ENCODE measurements around the gene RHOT2. TPM values are rescaled to one million over a fixed set of nuclear protein-coding genes. Genes with fewer than 3 reads are reported as not detected.

The RHOT2 gene
- total and polyA plus RNA-seq, 9 donors: 31.6 to 88.7 (median 66.4) TPM

DNA sequence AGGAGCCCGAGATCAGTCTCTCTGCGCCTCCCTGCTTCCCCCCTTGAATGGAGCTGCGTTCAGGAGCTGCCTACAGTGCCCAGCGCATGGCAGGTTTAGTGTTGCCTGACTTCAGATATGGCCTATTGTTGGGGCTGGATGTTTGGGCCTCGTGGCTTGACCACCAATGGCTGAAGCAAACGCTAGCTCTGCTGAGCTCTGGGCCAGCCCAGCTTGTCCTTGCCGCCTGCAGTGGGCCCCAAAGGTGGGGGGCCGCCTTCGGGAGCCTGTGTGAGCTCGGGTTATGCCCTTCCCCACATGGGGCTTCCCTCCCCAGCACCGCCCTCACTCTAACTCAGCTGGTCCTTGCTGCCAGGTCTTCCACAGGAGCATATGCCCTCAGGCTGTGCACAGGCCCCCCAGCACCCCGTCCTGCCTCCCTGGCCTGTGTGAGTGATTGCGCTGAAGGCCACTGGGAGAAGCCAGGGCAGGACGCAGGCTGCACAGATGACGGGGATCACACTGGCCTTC is 29.8 kb upstream of the RHOT2 start:
- Histone ChIP-seq H3K4me1 (ENCODE audit: control insufficient read depth, insufficient read depth, low read length) (peaks cover 37% of the 10 kb centered on the region), H3K27me3 (ENCODE audit: control insufficient read depth, insufficient read depth, low read length) (peaks cover 8% of the 10 kb centered on the region), H3K9me3 (replicated peaks; ENCODE audit: control insufficient read depth, low read depth, low read length) (no peaks in the 10 kb centered on the region), H3K4me3 (ENCODE audit: low read length) (no peak overlapping the region), H3K36me3 (ENCODE audit: control insufficient read depth, insufficient read depth, low read length) (peaks cover 13% of the 10 kb centered on the region), H3K27ac (ENCODE audit: low read length) (no peak overlapping the region)
- 59% methylated on average over 9 of the region's 15 CpGs for WGBS (ENCODE audit: insufficient coverage)
- no peak for DNase-seq

GRCh38 chr16:638836-639235 is 29.1 kb upstream of the RHOT2 start:
- no peaks in the 10 kb centered on the region for H3K9me3 ChIP-seq (replicated peaks; ENCODE audit: control insufficient read depth, low read depth, low read length)
- peaks cover 37% of the 10 kb centered on the region for H3K4me1 ChIP-seq (ENCODE audit: control insufficient read depth, insufficient read depth, low read length)
- H3K27ac ChIP-seq (ENCODE audit: low read length): no peak overlapping the region
- H3K36me3 ChIP-seq (ENCODE audit: control insufficient read depth, insufficient read depth, low read length): peaks cover 9% of the 10 kb centered on the region
- DNase-seq: no peak
- peaks cover 9% of the 10 kb centered on the region for H3K27me3 ChIP-seq (ENCODE audit: control insufficient read depth, insufficient read depth, low read length)
- 60% methylated on average over 3 of the region's 9 CpGs for WGBS (ENCODE audit: insufficient coverage)
- no peak overlapping the region for H3K4me3 ChIP-seq (ENCODE audit: low read length)

DNA sequence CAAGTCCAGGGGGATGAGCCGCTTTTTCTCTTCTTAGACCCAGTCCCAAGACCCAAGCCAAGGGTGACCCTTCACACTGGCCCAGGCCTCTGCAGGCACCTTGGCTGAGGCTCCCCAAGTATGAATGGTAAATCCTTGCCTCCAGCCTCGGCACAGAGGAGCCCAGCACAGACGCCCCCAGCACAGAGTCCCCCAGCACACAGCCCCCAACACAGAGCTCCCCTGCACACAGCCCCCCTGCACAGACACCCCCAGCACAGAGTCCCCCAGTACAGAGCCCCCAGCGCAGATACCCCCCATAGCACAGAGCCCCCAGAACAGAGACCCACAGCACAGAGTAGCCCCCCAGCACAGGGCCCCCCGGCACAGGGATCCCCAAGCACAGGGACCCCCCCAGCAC is 27.3 kb upstream of the RHOT2 start:
- H3K27me3 ChIP-seq (ENCODE audit: control insufficient read depth, insufficient read depth, low read length): peaks cover 9% of the 10 kb centered on the region
- peaks cover 27% of the 10 kb centered on the region for H3K4me1 ChIP-seq (ENCODE audit: control insufficient read depth, insufficient read depth, low read length)
- 90% methylated on average over 3 of the region's 5 CpGs for WGBS (ENCODE audit: insufficient coverage)
- H3K27ac ChIP-seq (ENCODE audit: low read length): no peak overlapping the region
- H3K36me3 ChIP-seq (ENCODE audit: control insufficient read depth, insufficient read depth, low read length): no peaks in the 10 kb centered on the region
- H3K9me3 ChIP-seq (replicated peaks; ENCODE audit: control insufficient read depth, low read depth, low read length): no peaks in the 10 kb centered on the region
- H3K4me3 ChIP-seq (ENCODE audit: low read length): no peak overlapping the region
- DNase-seq: no peak

DNA sequence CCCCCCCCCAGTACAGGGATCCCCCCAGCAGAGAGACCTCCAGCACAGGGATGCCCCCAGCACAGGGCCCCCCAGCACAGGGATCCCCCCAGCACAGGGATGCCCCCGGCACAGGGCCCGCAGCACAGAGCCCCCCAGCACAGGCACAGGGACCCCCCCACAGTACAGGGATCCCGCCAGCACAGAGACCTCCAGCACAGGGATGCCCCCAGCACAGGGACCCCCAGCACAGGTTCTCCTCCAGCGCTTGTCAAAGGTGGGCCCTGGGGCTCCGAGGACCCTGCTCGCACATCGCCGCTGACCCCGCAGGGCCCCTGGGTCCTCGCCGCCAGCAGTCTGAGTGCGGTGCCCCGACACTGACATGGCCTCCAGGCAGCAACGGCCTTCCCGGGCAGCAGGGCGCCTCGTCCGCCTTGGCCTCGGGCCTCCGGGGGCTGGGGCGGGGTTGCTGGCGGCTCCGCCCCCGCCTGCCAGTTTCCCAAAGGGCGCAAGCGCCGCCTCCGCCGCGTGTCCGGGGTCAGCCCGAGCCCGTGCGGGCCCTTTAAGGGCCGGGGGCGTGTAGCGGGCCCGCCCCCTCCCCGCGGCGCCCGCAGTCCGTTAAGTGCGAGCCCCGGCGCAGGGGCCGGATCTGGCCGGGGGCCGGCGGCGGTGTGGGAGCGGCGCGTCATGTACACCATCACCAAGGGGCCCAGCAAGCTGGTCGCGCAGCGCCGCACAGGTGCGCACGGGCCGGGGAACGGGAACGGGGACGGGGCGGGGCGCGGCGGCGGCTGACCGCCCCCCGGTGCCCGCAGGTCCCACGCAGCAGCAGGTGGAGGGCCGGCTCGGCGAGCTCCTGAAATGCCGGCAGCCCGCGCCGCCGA is 26.4 kb upstream of the RHOT2 start, which contains the start of gene MCRIP2:
TSS of gene MCRIP2 (plus strand) at position 503 of the 863 bp plus-strand sequence. CDS start at position 667, 164 bp downstream.
- H3K27ac ChIP-seq (ENCODE audit: low read length): no peak within 1 kb of the TSS
- DNase-seq: peak; percentile 82
- H3K9me3 ChIP-seq (replicated peaks; ENCODE audit: control insufficient read depth, low read depth, low read length): no peaks in the 10 kb centered on the region
- H3K36me3 ChIP-seq (ENCODE audit: control insufficient read depth, insufficient read depth, low read length): no peaks in the 10 kb centered on the region
- peak within 1 kb of the TSS; percentile 59 for H3K4me3 ChIP-seq (ENCODE audit: low read length)
- H3K4me1 ChIP-seq (ENCODE audit: control insufficient read depth, insufficient read depth, low read length): peaks cover 24% of the 10 kb centered on the region
- peaks cover 9% of the 10 kb centered on the region for H3K27me3 ChIP-seq (ENCODE audit: control insufficient read depth, insufficient read depth, low read length)
- under 1% methylated on average over 79 of the region's 81 CpGs for WGBS (ENCODE audit: insufficient coverage)

- Histone ChIP-seq H3K4me1 (ENCODE audit: control insufficient read depth, insufficient read depth, low read length) (peaks cover 26% of the 10 kb centered on the region), H3K36me3 (ENCODE audit: control insufficient read depth, insufficient read depth, low read length) (peaks cover 4% of the 10 kb centered on the region), H3K9me3 (replicated peaks; ENCODE audit: control insufficient read depth, low read depth, low read length) (no peaks in the 10 kb centered on the region), H3K4me3 (ENCODE audit: low read length) (peak overlapping the region; percentile 41), H3K27ac (ENCODE audit: low read length) (no peak overlapping the region), H3K27me3 (ENCODE audit: control insufficient read depth, insufficient read depth, low read length) (peaks cover 9% of the 10 kb centered on the region)
- no peak for DNase-seq
- 9% methylated on average over 64 of the region's 72 CpGs for WGBS (ENCODE audit: insufficient coverage)
These were observed 25.5 kb upstream of the RHOT2 start for GRCh38 chr16:642189-643049.

- Histone ChIP-seq H3K27me3 (ENCODE audit: control insufficient read depth, insufficient read depth, low read length) (peaks cover 9% of the 10 kb centered on the region), H3K36me3 (ENCODE audit: control insufficient read depth, insufficient read depth, low read length) (peaks cover 4% of the 10 kb centered on the region), H3K4me3 (ENCODE audit: low read length) (peak overlapping the region; percentile 41), H3K4me1 (ENCODE audit: control insufficient read depth, insufficient read depth, low read length) (peaks cover 30% of the 10 kb centered on the region), H3K9me3 (replicated peaks; ENCODE audit: control insufficient read depth, low read depth, low read length) (no peaks in the 10 kb centered on the region), H3K27ac (ENCODE audit: low read length) (no peak overlapping the region)
- no peak for DNase-seq
- WGBS (ENCODE audit: insufficient coverage): 80% methylated on average over 9 of the region's 13 CpGs
These were observed 24.9 kb upstream of the RHOT2 start for GRCh38 chr16:643050-643368.

DNA sequence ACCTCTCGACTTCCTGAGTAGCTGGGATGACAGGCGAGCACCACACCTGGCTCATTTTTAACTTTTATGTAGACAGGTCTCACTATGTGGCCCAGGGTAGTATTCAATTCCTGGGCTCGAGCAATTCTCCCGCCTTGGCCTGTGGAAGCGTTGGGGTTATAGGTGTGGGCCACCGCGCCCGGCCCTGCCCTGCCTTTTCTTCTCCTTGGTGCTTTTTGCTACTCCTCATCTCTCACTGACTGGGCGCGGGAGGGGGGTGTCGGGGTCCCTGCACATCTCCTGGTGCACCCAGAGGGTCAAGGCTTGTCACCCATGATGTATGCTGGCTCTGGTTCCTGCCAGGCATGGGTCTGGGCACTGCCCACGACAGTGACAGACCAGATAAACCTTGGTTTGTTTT is 23.4 kb upstream of the RHOT2 start:
- peaks cover 9% of the 10 kb centered on the region for H3K27me3 ChIP-seq (ENCODE audit: control insufficient read depth, insufficient read depth, low read length)
- 99% methylated on average over 10 of the region's 12 CpGs for WGBS (ENCODE audit: insufficient coverage)
- no peak overlapping the region for H3K4me3 ChIP-seq (ENCODE audit: low read length)
- no peak for DNase-seq
- H3K27ac ChIP-seq (ENCODE audit: low read length): no peak overlapping the region
- H3K9me3 ChIP-seq (replicated peaks; ENCODE audit: control insufficient read depth, low read depth, low read length): no peaks in the 10 kb centered on the region
- peaks cover 4% of the 10 kb centered on the region for H3K36me3 ChIP-seq (ENCODE audit: control insufficient read depth, insufficient read depth, low read length)
- peaks cover 35% of the 10 kb centered on the region for H3K4me1 ChIP-seq (ENCODE audit: control insufficient read depth, insufficient read depth, low read length)

- no peak overlapping the region for H3K4me3 ChIP-seq (ENCODE audit: low read length)
- H3K36me3 ChIP-seq (ENCODE audit: control insufficient read depth, insufficient read depth, low read length): peaks cover 10% of the 10 kb centered on the region
- no peaks in the 10 kb centered on the region for H3K9me3 ChIP-seq (replicated peaks; ENCODE audit: control insufficient read depth, low read depth, low read length)
- H3K27me3 ChIP-seq (ENCODE audit: control insufficient read depth, insufficient read depth, low read length): peaks cover 9% of the 10 kb centered on the region
- 72% methylated on average over 25 of the region's 32 CpGs for WGBS (ENCODE audit: insufficient coverage)
- DNase-seq: no peak
- peaks cover 38% of the 10 kb centered on the region for H3K4me1 ChIP-seq (ENCODE audit: control insufficient read depth, insufficient read depth, low read length)
- no peak overlapping the region for H3K27ac ChIP-seq (ENCODE audit: low read length)
These were observed 21.9 kb upstream of the RHOT2 start for GRCh38 chr16:645852-646678.

DNA sequence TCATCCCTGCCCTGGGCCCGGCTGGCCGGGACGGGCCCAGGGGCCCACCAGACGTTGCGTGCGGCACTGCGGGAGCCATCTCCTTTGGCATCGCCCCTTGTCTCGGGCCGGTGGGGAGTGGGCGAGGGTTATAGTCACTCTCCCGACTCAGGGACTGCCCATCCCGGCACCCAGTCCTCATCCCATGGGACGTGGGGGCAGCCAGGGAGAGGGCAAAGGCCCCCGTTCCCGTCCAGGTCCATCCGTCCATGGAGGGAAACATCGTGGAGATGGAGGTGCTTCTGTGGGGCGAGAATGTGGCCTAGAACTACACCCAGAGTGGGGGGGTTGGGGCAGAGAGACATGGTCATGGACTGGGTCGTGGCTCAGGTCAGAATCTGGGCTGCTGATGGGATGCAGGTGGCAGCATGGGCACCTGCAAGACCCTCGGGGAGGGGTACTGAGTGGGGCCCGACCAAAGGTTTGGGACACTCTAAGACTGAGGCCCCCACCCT is 21.2 kb upstream of the RHOT2 start:
- DNase-seq: no peak
- Histone ChIP-seq H3K36me3 (ENCODE audit: control insufficient read depth, insufficient read depth, low read length) (peaks cover 14% of the 10 kb centered on the region), H3K27ac (ENCODE audit: low read length) (no peak overlapping the region), H3K4me1 (ENCODE audit: control insufficient read depth, insufficient read depth, low read length) (peaks cover 34% of the 10 kb centered on the region), H3K9me3 (replicated peaks; ENCODE audit: control insufficient read depth, low read depth, low read length) (no peaks in the 10 kb centered on the region), H3K4me3 (ENCODE audit: low read length) (no peak overlapping the region), H3K27me3 (ENCODE audit: control insufficient read depth, insufficient read depth, low read length) (peaks cover 9% of the 10 kb centered on the region)
- WGBS (ENCODE audit: insufficient coverage): 80% methylated on average over 13 of the region's 22 CpGs

Measured in muscle of leg (tissue), 11 donors.